GM12874 (cell line): ENCODE results near the gene ACO2.

Source experiments
- CTCF ChIP-seq: IDR thresholded peaks from 2 replicates; pipeline ENCODE4 v1.5.1; 2011; ENCODE audit warnings: low read depth, mild to moderate bottlenecking, control low read depth, low read length, moderate library complexity; ENCODE audit not compliant: insufficient read depth

Gene ACO2

GRCh38 chr22:41504816-41505215, 35.9 kb downstream of the ACO2 start:
- no peak for TF ChIP-seq CTCF

GRCh38 chr22:41505511-41506220, 36.7 kb downstream of the ACO2 start:
- TF ChIP-seq CTCF, result no peak

- TF ChIP-seq CTCF, result no peak
Observed at GRCh38 chr22:41507330-41508063, 38.6 kb downstream of the ACO2 start.

GRCh38 chr22:41508770-41509170, 39.9 kb downstream of the ACO2 start:
- no peak for TF ChIP-seq CTCF

GRCh38 chr22:41511521-41511968, 42.6 kb downstream of the ACO2 start:
- no peak for TF ChIP-seq CTCF

- no peak for TF ChIP-seq CTCF
Observed at GRCh38 chr22:41512421-41513194, 43.7 kb downstream of the ACO2 start.

GRCh38 chr22:41513391-41513790, 44.5 kb downstream of the ACO2 start:
- TF ChIP-seq CTCF, result no peak
